ENCODE results near the gene CCDC157. TPM values are rescaled to one million over a fixed set of nuclear protein-coding genes. Genes with fewer than 3 reads are reported as not detected.

The CCDC157 gene
- total RNA-seq, 1 donor from 2014 or later, result 4.7 TPM

- no peak for DNase-seq (ENCODE audit: low spot score in 2 of 2, unreplicated experiment in 2 of 2)
- H3K4me1 Mint-ChIP-seq, result no peaks in the 10 kb centered on the region
- no peak overlapping the region for H3K4me3 Mint-ChIP-seq
- no peaks in the 10 kb centered on the region for H3K9me3 Mint-ChIP-seq
- no peak overlapping the region for H3K27ac Mint-ChIP-seq
- TF ChIP-seq CTCF (IDR thresholded peaks at IDR 0.05; ENCODE audit: unreplicated experiment), result no peak
- peaks cover 12% of the 10 kb centered on the region for H3K36me3 Mint-ChIP-seq
- no peaks in the 10 kb centered on the region for H3K27me3 Mint-ChIP-seq (ENCODE audit: low read depth)
Observed at GRCh38 chr22:30411780-30412179, 55.0 kb downstream of the CCDC157 start.

GRCh38 chr22:30413001-30413400 lies 56.2 kb downstream of the CCDC157 start:
- TF ChIP-seq CTCF (IDR thresholded peaks at IDR 0.05; ENCODE audit: unreplicated experiment), result no peak
- DNase-seq (ENCODE audit: low spot score in 2 of 2, unreplicated experiment in 2 of 2), result no peak
- no peak overlapping the region for H3K4me3 Mint-ChIP-seq
- peaks cover 13% of the 10 kb centered on the region for H3K36me3 Mint-ChIP-seq
- H3K4me1 Mint-ChIP-seq, result no peaks in the 10 kb centered on the region
- H3K27me3 Mint-ChIP-seq (ENCODE audit: low read depth), result no peaks in the 10 kb centered on the region
- no peak overlapping the region for H3K27ac Mint-ChIP-seq
- H3K9me3 Mint-ChIP-seq, result no peaks in the 10 kb centered on the region

GRCh38 chr22:30413745-30414524 lies 57.1 kb downstream of the CCDC157 start:
- no peak overlapping the region for H3K27ac Mint-ChIP-seq
- H3K36me3 Mint-ChIP-seq, result peaks cover 19% of the 10 kb centered on the region
- H3K9me3 Mint-ChIP-seq, result no peaks in the 10 kb centered on the region
- no peaks in the 10 kb centered on the region for H3K4me1 Mint-ChIP-seq
- no peak for DNase-seq (ENCODE audit: low spot score in 2 of 2, unreplicated experiment in 2 of 2)
- no peak for TF ChIP-seq CTCF (IDR thresholded peaks at IDR 0.05; ENCODE audit: unreplicated experiment)
- H3K27me3 Mint-ChIP-seq (ENCODE audit: low read depth), result no peaks in the 10 kb centered on the region
- no peak overlapping the region for H3K4me3 Mint-ChIP-seq

- H3K9me3 Mint-ChIP-seq, result no peaks in the 10 kb centered on the region
- no peaks in the 10 kb centered on the region for H3K27me3 Mint-ChIP-seq (ENCODE audit: low read depth)
- H3K4me3 Mint-ChIP-seq, result no peak overlapping the region
- DNase-seq (ENCODE audit: low spot score in 2 of 2, unreplicated experiment in 2 of 2), result no peak
- peaks cover 19% of the 10 kb centered on the region for H3K36me3 Mint-ChIP-seq
- H3K27ac Mint-ChIP-seq, result no peak overlapping the region
- no peak for TF ChIP-seq CTCF (IDR thresholded peaks at IDR 0.05; ENCODE audit: unreplicated experiment)
- H3K4me1 Mint-ChIP-seq, result no peaks in the 10 kb centered on the region
Observed at GRCh38 chr22:30414525-30415047, 57.8 kb downstream of the CCDC157 start.

GRCh38 chr22:30416403-30416802 lies 59.6 kb downstream of the CCDC157 start:
- peaks cover 22% of the 10 kb centered on the region for H3K36me3 Mint-ChIP-seq
- no peaks in the 10 kb centered on the region for H3K9me3 Mint-ChIP-seq
- H3K4me3 Mint-ChIP-seq, result no peak overlapping the region
- TF ChIP-seq CTCF (IDR thresholded peaks at IDR 0.05; ENCODE audit: unreplicated experiment), result no peak
- H3K27ac Mint-ChIP-seq, result no peak overlapping the region
- no peak for DNase-seq (ENCODE audit: low spot score in 2 of 2, unreplicated experiment in 2 of 2)
- H3K4me1 Mint-ChIP-seq, result peaks cover 5% of the 10 kb centered on the region
- H3K27me3 Mint-ChIP-seq (ENCODE audit: low read depth), result no peaks in the 10 kb centered on the region
